Uterus (tissue), 2 donors: ENCODE measurements around the gene ETV7.

ENCODE experiments used
- CTCF ChIP-seq, 4 experiments: fragments of 200-600 bp in 2 of 4; fragments of 450-650 bp in 2 of 4; sonication (generic) in 2 of 4; IDR thresholded peaks; one replicate each; pipeline ENCODE4 v1.5.1; 2016 to 2019; ENCODE audit warnings: antibody characterized with exemption in 4 of 4, mild to moderate bottlenecking in 2 of 4, moderate library complexity in 1 of 4
- POLR2A ChIP-seq, 2 donors: fragments of 450-650 bp; IDR thresholded peaks; one replicate each; pipeline ENCODE4 v1.6.1; 2016; ENCODE audit warnings: antibody characterized with exemption in 2 of 2, mild to moderate bottlenecking in 1 of 2, moderate library complexity in 1 of 2

GRCh38 chr6:36392621-36393020 is 5.2 kb upstream of the ETV7 start:
- TF ChIP-seq CTCF (IDR thresholded peaks at IDR 0.05) (no peak), POLR2A (IDR thresholded peaks at IDR 0.05) (no peak)
